ENCODE measurements around the gene OBSL1.

DNA sequence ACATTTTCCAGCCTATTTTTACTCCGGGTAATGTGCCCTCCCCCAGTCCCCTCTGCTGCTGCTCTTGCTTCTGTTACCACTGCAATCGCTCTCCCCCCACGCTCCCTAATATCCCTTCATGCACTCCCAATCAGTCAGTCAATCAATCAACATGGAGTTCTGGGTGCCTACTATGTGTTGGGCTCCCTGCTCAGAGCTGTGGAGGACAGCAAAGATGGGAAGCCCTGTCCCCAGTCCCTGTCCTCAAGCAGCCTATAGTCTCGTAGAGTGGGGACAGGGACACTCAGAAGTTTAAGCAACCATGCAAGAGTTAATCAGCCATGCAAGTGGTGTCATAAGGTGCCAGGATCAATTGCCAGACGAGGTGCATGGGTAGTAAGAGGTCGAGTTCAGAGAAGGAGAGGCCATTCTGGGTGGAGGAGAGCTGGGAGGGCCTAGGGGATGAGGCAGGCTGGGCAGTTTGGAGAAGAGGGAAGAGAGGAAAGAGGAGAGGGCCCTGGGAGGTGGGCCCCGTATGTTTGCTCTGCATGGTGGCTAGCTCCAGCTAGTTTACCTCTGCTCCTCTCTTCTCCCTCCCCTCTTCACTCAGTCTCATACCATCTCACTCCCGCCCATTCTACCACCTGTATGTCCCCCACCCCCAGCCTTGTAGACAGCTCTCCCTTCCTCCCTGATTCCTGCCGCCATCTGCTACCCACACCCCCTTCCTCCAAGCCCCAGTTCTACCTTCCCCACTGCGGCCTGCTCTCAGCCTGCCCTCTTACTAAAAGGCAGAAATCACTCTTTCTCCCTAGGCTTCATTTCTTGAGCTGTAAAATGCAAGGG lies 53.2 kb downstream of the OBSL1 start:
- TF ChIP-seq, protein P1, sequence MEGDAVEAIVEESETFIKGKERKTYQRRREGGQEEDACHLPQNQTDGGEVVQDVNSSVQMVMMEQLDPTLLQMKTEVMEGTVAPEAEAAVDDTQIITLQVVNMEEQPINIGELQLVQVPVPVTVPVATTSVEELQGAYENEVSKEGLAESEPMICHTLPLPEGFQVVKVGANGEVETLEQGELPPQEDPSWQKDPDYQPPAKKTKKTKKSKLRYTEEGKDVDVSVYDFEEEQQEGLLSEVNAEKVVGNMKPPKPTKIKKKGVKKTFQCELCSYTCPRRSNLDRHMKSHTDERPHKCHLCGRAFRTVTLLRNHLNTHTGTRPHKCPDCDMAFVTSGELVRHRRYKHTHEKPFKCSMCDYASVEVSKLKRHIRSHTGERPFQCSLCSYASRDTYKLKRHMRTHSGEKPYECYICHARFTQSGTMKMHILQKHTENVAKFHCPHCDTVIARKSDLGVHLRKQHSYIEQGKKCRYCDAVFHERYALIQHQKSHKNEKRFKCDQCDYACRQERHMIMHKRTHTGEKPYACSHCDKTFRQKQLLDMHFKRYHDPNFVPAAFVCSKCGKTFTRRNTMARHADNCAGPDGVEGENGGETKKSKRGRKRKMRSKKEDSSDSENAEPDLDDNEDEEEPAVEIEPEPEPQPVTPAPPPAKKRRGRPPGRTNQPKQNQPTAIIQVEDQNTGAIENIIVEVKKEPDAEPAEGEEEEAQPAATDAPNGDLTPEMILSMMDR (IDR thresholded peaks at IDR 0.05 in 2 of 3, conservative IDR thresholded peaks at IDR 0.05 in 1 of 3; ENCODE audit: control insufficient read depth in 2 of 3, extremely low read depth in 1 of 3, insufficient read depth in 1 of 3, low read depth in 3 of 3, low read length in 3 of 3) = no peak
- TF ChIP-seq RAD21 (IDR thresholded peaks at IDR 0.05; ENCODE audit: insufficient read depth, low read depth, low read length) (no peak), POU2F2 (IDR thresholded peaks at IDR 0.05; ENCODE audit: borderline replicate concordance, low read depth, low read length) (no peak)
